HG03280 (cell line): ENCODE measurements around the gene PTPRN2.

Experiments
- ATAC-seq: cut with Tn5 transposase; IDR thresholded peaks from one replicate; pipeline ENCODE4 v1.9.1; 2021; ENCODE audit warnings: mild to moderate bottlenecking, moderate library complexity; ENCODE audit not compliant: unreplicated experiment

Gene PTPRN2

GRCh38 chr7:157586426-157586955 is 1001.1 kb downstream of the PTPRN2 start:
- ATAC-seq: no peak

- no peak for ATAC-seq
These were observed 1002.3 kb downstream of the PTPRN2 start for GRCh38 chr7:157585113-157585861.

- ATAC-seq: no peak
These were observed 1003.2 kb downstream of the PTPRN2 start for GRCh38 chr7:157584420-157584819.

- no peak for ATAC-seq
These were observed 1005.9 kb downstream of the PTPRN2 start for GRCh38 chr7:157581740-157582139.

- no peak for ATAC-seq
These were observed 1007.3 kb downstream of the PTPRN2 start for GRCh38 chr7:157580324-157580723.

GRCh38 chr7:157579425-157579824 is 1008.2 kb downstream of the PTPRN2 start:
- no peak for ATAC-seq

- no peak for ATAC-seq
These were observed 1009.8 kb downstream of the PTPRN2 start for GRCh38 chr7:157577796-157578339.

GRCh38 chr7:157577061-157577460 is 1010.6 kb downstream of the PTPRN2 start:
- no peak for ATAC-seq

GRCh38 chr7:157576415-157576814 is 1011.2 kb downstream of the PTPRN2 start:
- no peak for ATAC-seq

GRCh38 chr7:157575777-157576176 is 1011.8 kb downstream of the PTPRN2 start:
- no peak for ATAC-seq

- no peak for ATAC-seq
These were observed 1012.6 kb downstream of the PTPRN2 start for GRCh38 chr7:157574914-157575586.

GRCh38 chr7:157574120-157574825 is 1013.4 kb downstream of the PTPRN2 start:
- ATAC-seq: no peak

GRCh38 chr7:157573244-157573643 is 1014.4 kb downstream of the PTPRN2 start:
- ATAC-seq: no peak

GRCh38 chr7:157572622-157573021 is 1015.0 kb downstream of the PTPRN2 start:
- ATAC-seq: no peak

GRCh38 chr7:157570531-157571200 is 1017.0 kb downstream of the PTPRN2 start:
- ATAC-seq: no peak

GRCh38 chr7:157569967-157570366 is 1017.7 kb downstream of the PTPRN2 start:
- ATAC-seq: no peak

- ATAC-seq: no peak
These were observed 1018.6 kb downstream of the PTPRN2 start for GRCh38 chr7:157568770-157569584.

GRCh38 chr7:157568106-157568769 is 1019.4 kb downstream of the PTPRN2 start:
- no peak for ATAC-seq

GRCh38 chr7:157567666-157568065 is 1020.0 kb downstream of the PTPRN2 start:
- ATAC-seq: no peak
